Ovary (tissue), 3 donors: Measurements from ENCODE around the gene CD38.

Experiments
- EP300 ChIP-seq: sonication (generic); formaldehyde crosslinking; IDR thresholded peaks from one replicate; pipeline ENCODE4 v1.6.1; 2017; ENCODE audit warnings: antibody characterized with exemption
- TF ChIP-seq, protein P1 (sequence below), 3 donors: fragments of 450-650 bp in 2 of 3; fragments of 200-600 bp in 1 of 3; IDR thresholded peaks; one replicate each; pipeline versions ENCODE4 v1.5.1 to v1.8.0; 2016 to 2022; ENCODE audit warnings: antibody characterized with exemption in 3 of 3, mild to moderate bottlenecking in 1 of 3
- donor health status: DM: no; HTN: no; CAD: no.

- TF ChIP-seq, protein P1, sequence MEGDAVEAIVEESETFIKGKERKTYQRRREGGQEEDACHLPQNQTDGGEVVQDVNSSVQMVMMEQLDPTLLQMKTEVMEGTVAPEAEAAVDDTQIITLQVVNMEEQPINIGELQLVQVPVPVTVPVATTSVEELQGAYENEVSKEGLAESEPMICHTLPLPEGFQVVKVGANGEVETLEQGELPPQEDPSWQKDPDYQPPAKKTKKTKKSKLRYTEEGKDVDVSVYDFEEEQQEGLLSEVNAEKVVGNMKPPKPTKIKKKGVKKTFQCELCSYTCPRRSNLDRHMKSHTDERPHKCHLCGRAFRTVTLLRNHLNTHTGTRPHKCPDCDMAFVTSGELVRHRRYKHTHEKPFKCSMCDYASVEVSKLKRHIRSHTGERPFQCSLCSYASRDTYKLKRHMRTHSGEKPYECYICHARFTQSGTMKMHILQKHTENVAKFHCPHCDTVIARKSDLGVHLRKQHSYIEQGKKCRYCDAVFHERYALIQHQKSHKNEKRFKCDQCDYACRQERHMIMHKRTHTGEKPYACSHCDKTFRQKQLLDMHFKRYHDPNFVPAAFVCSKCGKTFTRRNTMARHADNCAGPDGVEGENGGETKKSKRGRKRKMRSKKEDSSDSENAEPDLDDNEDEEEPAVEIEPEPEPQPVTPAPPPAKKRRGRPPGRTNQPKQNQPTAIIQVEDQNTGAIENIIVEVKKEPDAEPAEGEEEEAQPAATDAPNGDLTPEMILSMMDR (IDR thresholded peaks at IDR 0.05): no peak
- no peak for TF ChIP-seq EP300
Measured at GRCh38 chr4:15758294-15758693, 19.8 kb upstream of the CD38 start.
